ENCODE measurements around the gene SPACDR. TPM values are rescaled to one million over a fixed set of nuclear protein-coding genes. Genes with fewer than 3 reads are reported as not detected.
A peak's percentile ranks its signal among the peaks of the same experiment; 100 is the strongest.

The SPACDR gene
- total RNA-seq, 1 donor from 2014 or later: 2.5 TPM

- Mint-ChIP-seq H3K4me3 (ENCODE audit: unreplicated experiment) (no peak overlapping the region), H3K4me1 (ENCODE audit: low read depth, unreplicated experiment) (peaks cover 17% of the 10 kb centered on the region), H3K36me3 (ENCODE audit: low read depth, unreplicated experiment) (peaks cover 10% of the 10 kb centered on the region), H3K27ac (ENCODE audit: unreplicated experiment) (no peak overlapping the region), H3K9me3 (ENCODE audit: unreplicated experiment) (no peaks in the 10 kb centered on the region), H3K27me3 (ENCODE audit: low read depth, unreplicated experiment) (no peaks in the 10 kb centered on the region)
- Histone ChIP-seq H3K9me3 (ENCODE audit: insufficient read depth, low read depth, low read length) (no peaks in the 10 kb centered on the region), H3K36me3 (ENCODE audit: insufficient read depth, low read length) (peaks cover 22% of the 10 kb centered on the region), H3K4me1 (ENCODE audit: insufficient read depth, low read length) (peaks cover 19% of the 10 kb centered on the region), H3K9ac (ENCODE audit: low read length) (no peak overlapping the region), H3K27ac (ENCODE audit: low read depth, low read length) (no peak overlapping the region), H2AFZ (ENCODE audit: low read depth, low read length) (no peak overlapping the region), H4K20me1 (ENCODE audit: insufficient read depth, low read length) (peaks cover 44% of the 10 kb centered on the region), H3K4me3 (ENCODE audit: insufficient read depth, low read depth, low read length) (no peak overlapping the region), H3K79me2 (ENCODE audit: insufficient read depth, low read length) (peaks cover 64% of the 10 kb centered on the region), H3K4me2 (ENCODE audit: low read length) (no peak overlapping the region), H3K27me3 (ENCODE audit: insufficient read depth, low read length) (no peaks in the 10 kb centered on the region)
- TF ChIP-seq CTCF (IDR thresholded peaks at IDR 0.05; ENCODE audit: insufficient read depth, low read depth, low read length) (no peak), EZH2 (IDR thresholded peaks at IDR 0.05; ENCODE audit: insufficient read depth, low read length) (no peak)
- DNase-seq (ENCODE audit: low read depth) (no peak), FAIRE-seq (no peak)
Measured at GRCh38 chr7:100433276-100433591, 30.8 kb downstream of the SPACDR start.

GRCh38 chr7:100432621-100433275, 31.3 kb downstream of the SPACDR start:
- Histone ChIP-seq H3K9ac (ENCODE audit: low read length) (no peak overlapping the region), H3K4me2 (ENCODE audit: low read length) (peak overlapping the region; percentile 87), H3K36me3 (ENCODE audit: insufficient read depth, low read length) (peaks cover 22% of the 10 kb centered on the region), H3K27me3 (ENCODE audit: insufficient read depth, low read length) (no peaks in the 10 kb centered on the region), H2AFZ (ENCODE audit: low read depth, low read length) (no peak overlapping the region), H3K4me1 (ENCODE audit: insufficient read depth, low read length) (peaks cover 22% of the 10 kb centered on the region), H3K79me2 (ENCODE audit: insufficient read depth, low read length) (peaks cover 64% of the 10 kb centered on the region), H4K20me1 (ENCODE audit: insufficient read depth, low read length) (peaks cover 44% of the 10 kb centered on the region), H3K4me3 (ENCODE audit: insufficient read depth, low read depth, low read length) (no peak overlapping the region), H3K27ac (ENCODE audit: low read depth, low read length) (no peak overlapping the region), H3K9me3 (ENCODE audit: insufficient read depth, low read depth, low read length) (no peaks in the 10 kb centered on the region)
- H3K9me3 Mint-ChIP-seq (ENCODE audit: unreplicated experiment): no peaks in the 10 kb centered on the region
- H3K36me3 Mint-ChIP-seq (ENCODE audit: low read depth, unreplicated experiment): peaks cover 10% of the 10 kb centered on the region
- FAIRE-seq: no peak
- no peak for DNase-seq (ENCODE audit: low read depth)
- H3K27ac Mint-ChIP-seq (ENCODE audit: unreplicated experiment): no peak overlapping the region
- peaks cover 17% of the 10 kb centered on the region for H3K4me1 Mint-ChIP-seq (ENCODE audit: low read depth, unreplicated experiment)
- TF ChIP-seq EZH2 (IDR thresholded peaks at IDR 0.05; ENCODE audit: insufficient read depth, low read length) (no peak), CTCF (IDR thresholded peaks at IDR 0.05; ENCODE audit: insufficient read depth, low read depth, low read length) (no peak)
- H3K4me3 Mint-ChIP-seq (ENCODE audit: unreplicated experiment): peak overlapping the region; percentile 85
- no peaks in the 10 kb centered on the region for H3K27me3 Mint-ChIP-seq (ENCODE audit: low read depth, unreplicated experiment)

GRCh38 chr7:100432053-100432452, 32.0 kb downstream of the SPACDR start:
- H3K4me3 Mint-ChIP-seq (ENCODE audit: unreplicated experiment): peak overlapping the region; percentile 85
- no peaks in the 10 kb centered on the region for H3K9me3 Mint-ChIP-seq (ENCODE audit: unreplicated experiment)
- no peak for DNase-seq (ENCODE audit: low read depth)
- Histone ChIP-seq H3K36me3 (ENCODE audit: insufficient read depth, low read length) (peaks cover 22% of the 10 kb centered on the region), H3K4me1 (ENCODE audit: insufficient read depth, low read length) (peaks cover 22% of the 10 kb centered on the region), H3K79me2 (ENCODE audit: insufficient read depth, low read length) (peaks cover 64% of the 10 kb centered on the region), H2AFZ (ENCODE audit: low read depth, low read length) (no peak overlapping the region), H4K20me1 (ENCODE audit: insufficient read depth, low read length) (peaks cover 44% of the 10 kb centered on the region), H3K4me3 (ENCODE audit: insufficient read depth, low read depth, low read length) (no peak overlapping the region), H3K9me3 (ENCODE audit: insufficient read depth, low read depth, low read length) (no peaks in the 10 kb centered on the region), H3K27ac (ENCODE audit: low read depth, low read length) (no peak overlapping the region), H3K9ac (ENCODE audit: low read length) (no peak overlapping the region), H3K27me3 (ENCODE audit: insufficient read depth, low read length) (no peaks in the 10 kb centered on the region), H3K4me2 (ENCODE audit: low read length) (peak overlapping the region; percentile 87)
- H3K27ac Mint-ChIP-seq (ENCODE audit: unreplicated experiment): no peak overlapping the region
- no peak for FAIRE-seq
- H3K27me3 Mint-ChIP-seq (ENCODE audit: low read depth, unreplicated experiment): no peaks in the 10 kb centered on the region
- peaks cover 10% of the 10 kb centered on the region for H3K36me3 Mint-ChIP-seq (ENCODE audit: low read depth, unreplicated experiment)
- no peak for TF ChIP-seq CTCF (IDR thresholded peaks at IDR 0.05; ENCODE audit: insufficient read depth, low read depth, low read length)
- TF ChIP-seq EZH2 (IDR thresholded peaks at IDR 0.05; ENCODE audit: insufficient read depth, low read length): no peak
- peaks cover 17% of the 10 kb centered on the region for H3K4me1 Mint-ChIP-seq (ENCODE audit: low read depth, unreplicated experiment)
